ENCODE measurements around the gene WDR33.

The WDR33 gene

DNA sequence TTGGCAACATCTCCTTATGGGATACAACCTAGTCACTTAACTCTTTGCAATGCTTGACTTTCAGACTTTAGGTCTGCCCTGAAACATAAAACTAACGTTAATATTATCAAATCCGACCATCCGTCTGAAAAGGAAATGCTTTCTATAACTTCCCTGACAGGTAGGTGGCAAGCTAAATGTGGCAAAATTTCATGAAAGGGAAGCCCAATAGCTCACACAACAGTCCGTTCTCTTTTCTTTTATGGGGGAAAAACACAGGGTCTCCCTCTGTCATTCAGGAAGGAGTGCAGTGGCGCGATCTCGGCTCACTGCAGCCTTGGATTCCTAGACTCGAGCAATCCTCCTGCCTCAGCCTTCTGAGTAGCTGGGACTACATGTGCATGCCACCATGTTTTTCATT is 56.8 kb downstream of the WDR33 start:
- DNase-seq (ENCODE audit: extremely low spot score) = no peak
- ChIA-PET POLR2A (interaction anchor here (0.6 kb wide), 1 partner anchor 102 kb away, joined by 4 read pairs; no protein-coding TSS in a partner anchor), CTCF (interaction anchor here (1.0 to 1.5 kb wide), 3 partner anchors 8 to 12 kb away, joined by 4 to 5 read pairs (median 4); no protein-coding TSS in a partner anchor)
- TF ChIP-seq, protein P1, sequence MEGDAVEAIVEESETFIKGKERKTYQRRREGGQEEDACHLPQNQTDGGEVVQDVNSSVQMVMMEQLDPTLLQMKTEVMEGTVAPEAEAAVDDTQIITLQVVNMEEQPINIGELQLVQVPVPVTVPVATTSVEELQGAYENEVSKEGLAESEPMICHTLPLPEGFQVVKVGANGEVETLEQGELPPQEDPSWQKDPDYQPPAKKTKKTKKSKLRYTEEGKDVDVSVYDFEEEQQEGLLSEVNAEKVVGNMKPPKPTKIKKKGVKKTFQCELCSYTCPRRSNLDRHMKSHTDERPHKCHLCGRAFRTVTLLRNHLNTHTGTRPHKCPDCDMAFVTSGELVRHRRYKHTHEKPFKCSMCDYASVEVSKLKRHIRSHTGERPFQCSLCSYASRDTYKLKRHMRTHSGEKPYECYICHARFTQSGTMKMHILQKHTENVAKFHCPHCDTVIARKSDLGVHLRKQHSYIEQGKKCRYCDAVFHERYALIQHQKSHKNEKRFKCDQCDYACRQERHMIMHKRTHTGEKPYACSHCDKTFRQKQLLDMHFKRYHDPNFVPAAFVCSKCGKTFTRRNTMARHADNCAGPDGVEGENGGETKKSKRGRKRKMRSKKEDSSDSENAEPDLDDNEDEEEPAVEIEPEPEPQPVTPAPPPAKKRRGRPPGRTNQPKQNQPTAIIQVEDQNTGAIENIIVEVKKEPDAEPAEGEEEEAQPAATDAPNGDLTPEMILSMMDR (IDR thresholded peaks at IDR 0.05; ENCODE audit: control extremely low read depth, extremely low read depth, low read depth, missing control alignments) = no peak

DNA sequence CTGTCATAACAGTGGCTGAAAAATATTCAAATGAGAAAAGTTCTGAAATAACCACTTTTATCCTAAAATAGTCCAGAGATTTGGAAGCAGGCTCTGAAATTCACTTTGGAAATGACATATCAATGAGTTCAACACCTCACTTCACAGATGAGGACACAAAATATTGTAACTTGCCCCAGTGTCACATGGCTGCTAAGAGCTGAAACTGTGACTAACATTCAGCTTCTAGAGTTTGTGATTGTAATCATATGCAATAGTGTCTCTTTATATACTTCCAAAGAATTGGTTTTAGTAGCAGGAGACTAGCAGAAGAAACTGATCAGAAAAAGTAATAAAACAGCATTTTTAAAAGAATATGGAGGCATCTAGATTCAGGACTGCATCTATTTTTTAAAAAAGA is 57.6 kb downstream of the WDR33 start:
- TF ChIP-seq, protein P1 (IDR thresholded peaks at IDR 0.05; ENCODE audit: control extremely low read depth, extremely low read depth, low read depth, missing control alignments) = no peak
- no peak for DNase-seq (ENCODE audit: extremely low spot score)
- CTCF ChIA-PET = interaction anchor here (1.5 kb wide), 1 partner anchor 11 kb away, joined by 5 read pairs; no protein-coding TSS in a partner anchor
- POLR2A ChIA-PET = no interaction called here

DNA sequence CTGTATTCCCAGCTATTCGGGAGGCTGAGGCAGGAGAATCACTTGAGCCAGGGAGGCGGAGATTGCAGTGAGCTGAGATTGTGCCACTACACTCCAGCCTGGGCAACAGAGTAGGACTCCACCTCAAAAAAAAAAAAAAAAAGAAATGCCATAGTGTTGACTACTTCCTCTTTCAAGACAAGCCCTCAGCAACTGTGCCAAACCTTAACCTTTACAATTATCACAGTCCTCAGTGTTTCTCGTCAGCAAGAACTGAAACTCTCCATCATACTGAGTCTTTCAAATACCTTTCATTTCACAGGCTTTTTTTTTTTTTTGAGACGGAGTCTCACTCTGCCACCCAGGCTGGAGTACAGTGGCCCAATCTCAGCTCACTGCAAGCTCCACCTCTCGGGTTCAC is 61.4 kb downstream of the WDR33 start:
- DNase-seq (ENCODE audit: extremely low spot score) = peak; percentile 76
- CTCF ChIA-PET = interaction anchor here (0.7 kb wide), 1 partner anchor 9 kb away, joined by 3 read pairs; no protein-coding TSS in a partner anchor
- POLR2A ChIA-PET = interaction anchor here (0.7 kb wide), 1 partner anchor 75 kb away, joined by 7 read pairs; no protein-coding TSS in a partner anchor

DNA sequence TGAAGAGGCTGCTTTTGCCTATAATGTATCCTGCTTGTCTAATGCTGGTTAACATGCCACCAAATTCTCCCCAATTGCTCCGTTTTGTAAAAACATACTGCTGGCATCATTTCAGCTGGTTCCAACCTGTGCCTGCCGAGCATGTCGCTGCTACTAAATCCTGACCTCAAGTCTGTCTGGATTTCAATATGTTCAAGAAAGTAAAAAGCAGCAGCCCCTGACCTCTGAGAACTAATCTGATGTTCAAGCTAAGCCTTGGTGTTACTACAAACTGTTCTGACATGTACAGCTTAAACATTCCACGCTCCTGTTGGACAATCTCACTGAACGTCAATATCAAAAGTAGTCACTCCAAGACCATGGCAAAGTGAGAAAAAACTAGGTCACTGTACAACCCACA is 63.4 kb downstream of the WDR33 start:
- TF ChIP-seq, protein P1 (IDR thresholded peaks at IDR 0.05; ENCODE audit: control extremely low read depth, extremely low read depth, low read depth, missing control alignments) = no peak
- ChIA-PET CTCF (no interaction called here), POLR2A (no interaction called here)
- no peak for DNase-seq (ENCODE audit: extremely low spot score)

DNA sequence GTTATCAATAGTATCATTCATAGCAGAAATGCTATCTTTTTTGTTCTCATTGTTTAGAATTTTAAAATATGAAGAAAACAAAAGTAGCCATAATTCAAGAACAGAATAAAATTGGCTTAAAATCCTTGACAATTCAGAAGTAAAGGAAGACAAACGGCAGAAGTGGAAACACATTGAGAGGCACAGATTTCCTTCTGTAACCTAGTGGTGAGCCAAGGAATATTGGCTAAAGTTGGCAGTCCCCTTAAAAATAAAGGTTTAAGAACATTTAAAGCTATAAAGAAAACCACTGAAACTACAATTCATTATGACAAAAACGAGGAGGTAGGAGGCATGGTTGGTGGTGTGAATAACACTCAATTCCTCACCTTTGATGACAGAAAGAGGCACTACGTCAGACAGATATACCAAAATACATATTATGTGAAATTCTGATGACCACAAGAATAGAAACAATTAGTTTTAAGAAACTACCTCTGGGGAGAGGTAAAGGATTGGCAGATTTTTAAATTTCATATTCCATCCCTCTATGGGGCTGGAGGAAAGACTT is 67.4 kb downstream of the WDR33 start:
- DNase-seq (ENCODE audit: extremely low spot score) = no peak
- CTCF ChIA-PET = no interaction called here
- TF ChIP-seq, protein P1 (IDR thresholded peaks at IDR 0.05; ENCODE audit: control extremely low read depth, extremely low read depth, low read depth, missing control alignments) = no peak
- POLR2A ChIA-PET = no interaction called here

DNA sequence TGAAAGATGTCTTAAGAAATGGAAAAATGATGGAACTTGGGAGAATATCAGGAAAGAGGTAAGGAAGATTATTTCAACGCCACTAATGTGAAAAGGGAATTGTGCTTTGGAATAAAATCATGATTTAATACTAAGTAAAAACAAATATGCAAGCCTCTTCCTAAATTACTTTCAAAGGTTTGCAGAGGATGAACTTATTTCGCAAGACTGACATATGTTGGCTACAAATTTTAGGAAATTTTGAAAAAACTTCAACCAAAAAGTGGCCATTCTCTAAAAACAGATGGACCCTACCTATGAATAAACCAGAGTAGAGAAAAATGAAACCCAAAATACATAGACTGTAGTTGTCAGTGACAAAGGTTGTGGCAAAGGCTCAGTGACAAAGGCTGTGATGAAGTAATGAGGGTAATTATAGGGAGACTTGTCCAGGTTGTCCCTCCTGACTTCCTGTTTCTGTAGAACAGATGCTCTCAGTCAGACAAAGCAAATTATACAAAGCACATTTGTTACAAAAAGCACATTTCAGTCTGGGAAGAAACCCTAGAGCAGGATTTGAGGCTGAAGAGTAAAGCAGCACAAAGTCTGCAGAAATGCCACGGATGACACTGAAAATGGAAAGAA is 70.2 kb downstream of the WDR33 start:
- TF ChIP-seq, protein P1 (IDR thresholded peaks at IDR 0.05; ENCODE audit: control extremely low read depth, extremely low read depth, low read depth, missing control alignments) = no peak
- ChIA-PET POLR2A (no interaction called here), CTCF (no interaction called here)
- DNase-seq (ENCODE audit: extremely low spot score) = no peak

DNA sequence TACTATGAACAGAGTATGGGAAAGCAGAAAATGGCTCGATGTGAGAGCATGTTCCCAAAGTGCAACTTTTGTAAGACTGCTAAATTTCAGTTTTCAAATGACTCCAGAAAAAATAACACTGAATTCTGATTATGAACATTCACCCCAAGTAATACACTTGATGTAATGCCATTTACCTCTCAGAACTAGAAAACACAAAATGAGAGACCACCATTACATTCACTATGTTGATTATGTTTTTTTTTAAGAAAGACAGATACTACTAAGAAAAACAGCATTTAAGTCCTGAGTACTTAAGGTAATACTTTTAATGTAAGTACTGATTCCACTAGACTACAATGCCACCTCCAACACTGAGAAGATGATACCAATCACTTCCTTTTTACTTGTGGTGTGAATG is 71.2 kb downstream of the WDR33 start:
- no peak for DNase-seq (ENCODE audit: extremely low spot score)
- ChIA-PET CTCF (interaction anchor here (0.6 to 0.7 kb wide), 2 partner anchors 10 to 14 kb away, joined by 3 read pairs; no protein-coding TSS in a partner anchor), POLR2A (no interaction called here)
- TF ChIP-seq, protein P1 (IDR thresholded peaks at IDR 0.05; ENCODE audit: control extremely low read depth, extremely low read depth, low read depth, missing control alignments) = no peak
